HK-2 (cell line): Measurements from ENCODE around the gene XKR7.

Experiments
- DNase-seq: peaks from one replicate; pipeline ENCODE4 v3.0.0-alpha.2; 2018; ENCODE audit not compliant: unreplicated experiment

Gene XKR7

DNA sequence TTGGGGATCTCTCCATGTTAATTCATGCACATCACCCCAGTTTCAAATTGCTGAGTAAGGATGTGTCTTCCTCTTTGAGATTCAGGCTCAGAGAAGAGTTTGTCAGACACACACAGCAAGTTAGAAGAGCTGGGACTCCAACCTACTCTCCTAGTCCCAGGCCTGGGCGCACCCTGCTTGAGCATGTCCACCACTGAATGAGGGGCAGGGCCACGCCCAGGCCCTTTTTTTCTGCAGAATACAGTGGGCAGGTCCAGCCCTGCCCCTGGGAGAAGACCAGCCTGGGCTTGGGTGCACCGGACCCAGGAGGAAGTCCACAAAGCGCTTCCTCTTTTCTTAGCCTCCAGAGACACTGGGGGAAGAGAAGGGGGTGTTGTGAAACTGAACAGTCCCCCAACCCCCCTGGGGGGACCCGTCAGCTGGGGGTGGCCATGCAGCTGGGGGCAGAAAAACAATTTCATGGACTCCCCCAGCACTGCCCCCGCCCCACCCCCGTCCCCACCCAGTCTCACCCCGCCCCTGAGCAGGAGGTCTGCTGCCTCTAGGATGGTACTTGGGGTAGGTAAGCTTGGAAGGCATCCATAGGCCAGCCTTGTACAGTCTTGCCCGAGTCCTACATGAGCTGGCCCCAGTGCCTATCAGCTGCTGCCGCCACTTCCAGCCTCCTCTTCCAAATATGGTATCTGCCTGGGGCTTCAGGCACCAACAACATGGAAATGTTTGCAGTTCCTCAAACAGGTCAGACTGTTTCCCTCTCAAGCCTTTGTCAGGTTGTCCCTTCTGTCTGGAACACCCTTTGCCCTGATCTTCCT is 72.4 kb downstream of the XKR7 start:
- no peak for DNase-seq

DNA sequence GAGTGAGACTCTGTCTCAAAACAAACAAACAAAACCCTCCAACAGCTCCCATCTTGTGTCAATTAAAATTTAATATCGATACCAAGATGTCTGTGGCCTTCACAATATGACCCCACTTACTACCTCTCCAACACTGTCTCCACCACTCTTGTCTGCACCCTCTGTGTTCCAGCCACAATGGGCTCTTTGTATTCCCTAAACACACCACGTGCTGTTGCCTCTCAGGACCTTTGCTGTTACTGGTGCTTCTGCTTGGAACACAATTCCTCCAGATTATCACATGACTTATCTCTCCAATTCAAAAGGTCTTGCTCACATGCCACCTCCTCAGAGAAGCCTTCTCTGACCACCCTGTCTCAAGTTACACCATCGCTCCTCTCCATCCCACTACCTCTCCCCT is 78.0 kb downstream of the XKR7 start:
- DNase-seq = no peak

DNA sequence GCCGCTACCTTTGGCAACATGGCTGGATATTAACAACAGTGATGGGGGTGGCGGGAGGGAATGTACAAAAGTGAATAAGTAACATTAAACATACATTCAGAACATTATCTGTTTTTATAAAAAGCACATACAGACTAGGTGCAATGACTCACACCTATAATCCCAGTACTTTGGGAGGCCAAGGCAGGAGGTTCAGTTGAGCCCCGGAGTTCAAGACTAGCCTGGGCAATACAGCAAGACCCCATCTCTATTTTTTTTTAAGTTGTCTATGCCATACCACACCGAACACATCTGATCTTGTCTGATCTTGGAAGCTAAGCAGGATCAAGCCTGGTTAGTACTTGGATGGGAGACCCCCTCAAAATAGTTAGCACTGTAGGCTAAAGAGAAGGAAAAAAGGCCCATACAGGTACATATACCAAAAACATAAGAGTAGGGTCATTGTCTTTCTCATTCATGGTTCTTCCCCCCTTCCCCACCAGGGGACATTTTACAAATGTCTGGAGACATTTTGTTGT is 82.4 kb downstream of the XKR7 start:
- no peak for DNase-seq

DNA sequence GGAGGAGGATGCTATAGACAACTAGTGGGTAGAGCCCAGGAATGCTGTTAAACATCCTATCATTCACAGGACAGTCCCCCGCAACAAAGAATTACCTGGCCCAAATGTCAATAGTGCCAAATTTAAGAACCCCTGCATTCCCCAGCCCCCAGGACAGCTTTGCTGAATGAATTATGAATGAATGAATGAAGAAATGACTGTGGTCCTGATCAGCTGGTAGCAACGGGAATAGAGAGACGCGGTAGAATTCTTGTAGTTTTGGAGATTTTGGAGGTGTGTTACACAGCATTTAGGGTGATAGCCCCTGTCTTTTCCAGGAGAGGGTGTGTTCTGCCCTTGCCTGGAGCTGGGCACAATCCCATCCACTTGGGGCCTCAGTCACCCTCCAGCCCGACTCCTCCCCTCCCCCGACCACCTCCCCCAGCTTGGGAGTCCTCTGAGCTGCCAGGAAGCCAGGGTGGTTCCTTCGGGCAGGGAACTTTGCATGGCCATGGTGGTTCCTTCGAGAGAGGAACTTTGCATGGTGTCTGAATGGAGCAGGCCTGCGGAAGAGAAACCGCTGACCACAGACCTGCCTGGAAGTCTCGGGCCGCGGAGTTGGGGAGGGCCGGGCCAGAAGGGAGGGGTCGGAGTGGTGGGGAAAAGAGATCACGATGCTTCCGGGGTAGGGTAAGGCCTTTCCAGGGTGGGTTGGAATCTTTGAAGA is 83.1 kb downstream of the XKR7 start:
- DNase-seq = no peak

DNA sequence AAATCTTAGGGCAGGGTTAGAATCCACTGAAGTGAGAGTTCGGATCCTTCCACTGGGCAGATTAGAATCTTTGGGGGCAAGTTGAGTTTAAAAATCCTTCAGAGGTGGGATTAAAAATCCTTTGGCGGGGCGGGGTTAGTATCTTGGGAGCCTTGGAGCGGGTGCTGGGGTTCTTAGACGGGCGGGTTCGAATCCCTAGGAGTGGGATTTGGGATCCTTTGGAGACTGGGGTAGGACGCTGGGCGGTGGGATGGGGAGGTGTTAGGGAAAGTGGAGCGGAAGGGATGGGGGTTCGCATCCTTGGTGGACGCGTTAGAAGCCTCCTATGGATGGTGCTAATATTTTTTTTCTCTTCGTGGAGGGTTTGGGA is 83.8 kb downstream of the XKR7 start:
- DNase-seq = no peak

DNA sequence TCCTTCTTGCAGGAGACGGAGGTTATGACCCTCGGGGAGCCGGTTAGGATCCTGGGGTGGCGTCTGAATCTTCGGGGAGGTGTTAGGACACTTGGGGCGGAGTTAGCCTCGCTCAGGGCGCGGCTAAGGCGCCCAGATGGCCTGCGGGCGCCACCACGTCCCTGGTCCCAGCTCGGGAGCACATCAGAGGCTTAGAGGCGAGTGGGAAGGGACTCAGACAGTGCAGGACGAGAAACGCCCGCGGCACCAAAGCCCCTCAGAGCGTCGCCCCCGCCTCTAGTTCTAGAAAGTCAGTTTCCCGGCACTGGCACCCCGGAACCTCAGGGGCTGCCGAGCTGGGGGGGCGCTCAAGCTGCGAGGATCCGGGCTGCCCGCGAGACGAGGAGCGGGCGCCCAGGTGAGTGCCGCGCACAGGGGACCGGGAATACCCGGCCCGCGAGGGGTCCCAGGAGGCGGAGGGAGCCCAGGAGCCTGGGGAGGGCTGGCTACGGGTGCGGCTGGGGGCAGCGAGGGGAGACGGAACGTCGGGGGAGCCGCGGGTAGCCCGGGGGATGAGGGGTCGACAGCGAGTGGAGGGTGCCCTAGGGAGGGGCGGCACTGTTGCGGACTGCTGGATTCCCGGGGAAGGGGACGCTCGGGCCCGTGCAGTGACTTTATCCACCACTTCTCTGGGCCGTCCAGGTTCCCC is 84.3 kb downstream of the XKR7 start, which contains the start of gene HCK:
TSS of gene HCK (plus strand) at position 153 of the 688 bp plus-strand sequence.
- no peak for DNase-seq

DNA sequence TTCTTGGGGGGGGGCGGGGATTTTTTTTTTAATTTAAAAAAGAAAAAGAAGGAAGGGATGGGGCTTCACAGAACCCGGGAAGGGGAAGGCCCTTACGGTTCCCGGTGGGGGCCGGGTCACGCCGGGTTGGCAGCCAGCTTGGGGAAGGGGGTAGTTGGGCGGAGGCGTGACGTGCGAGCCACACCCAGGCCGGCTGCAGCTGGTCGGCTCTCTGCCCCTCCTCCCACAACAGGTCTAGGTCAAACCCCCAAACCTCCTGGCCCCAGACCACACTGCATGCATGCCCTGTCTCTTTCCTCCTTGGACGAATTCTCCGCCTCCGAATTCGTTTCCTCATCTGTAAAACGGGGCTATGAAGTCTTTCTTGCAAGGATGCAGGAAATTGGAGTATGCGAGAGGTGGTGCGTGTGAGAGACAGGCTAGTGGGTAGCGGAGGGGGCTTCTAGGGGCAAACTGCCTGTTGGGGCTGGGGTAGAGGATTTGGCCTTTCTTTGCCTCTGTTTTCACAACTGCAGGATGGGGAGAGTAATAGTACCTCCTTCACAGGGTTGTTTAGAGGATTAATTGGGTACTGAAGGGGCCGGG is 84.9 kb downstream of the XKR7 start:
- DNase-seq = no peak
